Activated CD4-positive, CD25-positive, alpha-beta regulatory T cell treated with anti-CD3 and anti-CD28 coated beads, Interleukin-2, amount 50 U/mL, for 16 hours (primary cell): ENCODE data around the gene HMGXB4.

ENCODE experiments used
- DNase-seq: peaks from one replicate; pipeline ENCODE4 v3.0.0-alpha.2; 2020; ENCODE audit warnings: low read depth, low spot score

Gene HMGXB4

GRCh38 chr22:35310556-35311550, 53.6 kb downstream of the HMGXB4 start:
- DNase-seq, result no peak

- no peak for DNase-seq
Observed at GRCh38 chr22:35311551-35311999, 54.3 kb downstream of the HMGXB4 start.

- DNase-seq, result no peak
Observed at GRCh38 chr22:35312198-35313059, 55.1 kb downstream of the HMGXB4 start.

GRCh38 chr22:35313311-35314121, 56.2 kb downstream of the HMGXB4 start:
- DNase-seq, result no peak

- DNase-seq, result no peak
Observed at GRCh38 chr22:35314161-35314942, 57.1 kb downstream of the HMGXB4 start.

- DNase-seq, result no peak
Observed at GRCh38 chr22:35315141-35315854, 58.0 kb downstream of the HMGXB4 start.

GRCh38 chr22:35315855-35316745, 58.8 kb downstream of the HMGXB4 start:
- DNase-seq, result no peak

- no peak for DNase-seq
Observed at GRCh38 chr22:35316751-35317150, 59.5 kb downstream of the HMGXB4 start.

GRCh38 chr22:35317680-35318290, 60.5 kb downstream of the HMGXB4 start:
- no peak for DNase-seq

- no peak for DNase-seq
Observed at GRCh38 chr22:35318346-35319215, 61.3 kb downstream of the HMGXB4 start.

- DNase-seq, result no peak
Observed at GRCh38 chr22:35319244-35319985, 62.1 kb downstream of the HMGXB4 start.

GRCh38 chr22:35322126-35322525, 64.8 kb downstream of the HMGXB4 start:
- no peak for DNase-seq

- no peak for DNase-seq
Observed at GRCh38 chr22:35322893-35323292, 65.6 kb downstream of the HMGXB4 start.

GRCh38 chr22:35323305-35323704, 66.0 kb downstream of the HMGXB4 start:
- no peak for DNase-seq

- no peak for DNase-seq
Observed at GRCh38 chr22:35324067-35324466, 66.8 kb downstream of the HMGXB4 start.

GRCh38 chr22:35324762-35325161, 67.5 kb downstream of the HMGXB4 start:
- DNase-seq, result no peak

GRCh38 chr22:35325209-35325608, 67.9 kb downstream of the HMGXB4 start:
- DNase-seq, result no peak
